GM18951 (cell line): ENCODE results near the gene SLC6A7.

Experiments used
- POLR2A ChIP-seq: IDR thresholded peaks from 4 replicates; pipeline ENCODE4 v1.6.1; 2011; ENCODE audit warnings: mild to moderate bottlenecking; ENCODE audit not compliant: insufficient read length, insufficient read depth; ENCODE audit errors: extremely low read depth
- in situ Hi-C: fragments of 300-500 bp; cut with MboI; formaldehyde crosslinking; loops from one replicate; pipeline ENCODE4 v1.12.0; 2022; ENCODE audit warnings: low sequenced_read_pairs, mixed read lengths, inconsistent platforms; ENCODE audit not compliant: unreplicated experiment

Gene SLC6A7

DNA sequence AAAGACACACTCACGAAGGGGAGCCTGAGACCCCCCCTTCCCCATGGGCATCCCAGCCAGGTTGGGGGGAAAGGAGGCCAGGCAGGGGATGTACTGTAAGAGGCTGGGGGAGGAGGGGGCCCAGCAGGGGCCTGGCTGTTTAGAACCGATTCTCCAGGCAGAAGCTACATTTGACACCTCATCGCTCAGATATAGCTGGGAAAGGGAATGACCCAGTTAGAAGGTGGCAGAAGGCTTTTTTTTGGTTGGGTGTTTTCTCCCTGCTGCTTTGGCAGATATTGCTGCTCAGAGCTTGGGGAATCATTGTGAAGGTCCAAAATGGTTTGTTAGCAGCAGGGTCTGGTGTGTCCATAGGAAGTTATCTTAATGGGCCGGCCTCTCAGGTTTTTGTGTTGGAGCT lies 17.3 kb upstream of the SLC6A7 start:
- no peak for TF ChIP-seq POLR2A
- in situ Hi-C loops, result no loop called here

DNA sequence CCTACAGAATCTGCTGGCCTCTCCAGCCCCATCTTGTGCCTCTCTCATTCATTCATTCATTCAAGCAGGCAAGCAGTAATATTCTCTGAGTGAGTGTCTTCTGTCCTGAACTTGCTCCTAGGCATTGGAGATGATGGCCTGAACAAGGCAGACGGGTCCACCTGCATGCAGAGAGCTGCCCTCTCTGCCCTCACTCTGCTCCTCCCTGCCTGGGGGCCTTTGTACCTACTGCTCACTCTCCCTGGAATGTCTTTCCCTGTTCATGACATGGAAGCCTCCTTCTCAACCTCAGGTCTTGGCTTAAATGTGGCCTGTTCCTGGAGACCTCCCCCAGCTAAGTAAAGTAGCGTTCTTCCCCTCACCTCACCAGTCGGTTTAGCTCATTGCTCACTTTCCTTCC lies 16.7 kb upstream of the SLC6A7 start:
- in situ Hi-C loops, result no loop called here
- no peak for TF ChIP-seq POLR2A

DNA sequence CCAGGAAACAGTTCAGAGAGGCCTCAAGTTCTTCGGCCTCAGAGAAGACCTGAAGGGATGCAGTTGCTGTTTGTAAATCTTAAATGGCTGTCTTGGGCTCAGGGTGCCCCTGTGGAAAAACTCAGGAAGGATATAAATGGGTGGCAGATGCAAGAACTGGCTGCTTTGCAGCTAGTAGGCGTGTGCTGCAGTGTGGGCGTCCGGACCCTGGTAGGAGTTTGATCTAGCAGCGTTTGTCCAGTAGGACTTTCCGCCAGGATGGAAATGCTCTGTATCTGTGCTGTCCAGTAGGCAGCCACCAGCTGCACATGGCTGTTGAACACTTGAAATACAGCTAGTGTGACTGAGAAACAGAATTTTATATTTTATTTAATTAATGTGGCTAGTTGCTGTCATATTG lies 15.6 kb upstream of the SLC6A7 start:
- in situ Hi-C loops, result no loop called here
- TF ChIP-seq POLR2A, result no peak

DNA sequence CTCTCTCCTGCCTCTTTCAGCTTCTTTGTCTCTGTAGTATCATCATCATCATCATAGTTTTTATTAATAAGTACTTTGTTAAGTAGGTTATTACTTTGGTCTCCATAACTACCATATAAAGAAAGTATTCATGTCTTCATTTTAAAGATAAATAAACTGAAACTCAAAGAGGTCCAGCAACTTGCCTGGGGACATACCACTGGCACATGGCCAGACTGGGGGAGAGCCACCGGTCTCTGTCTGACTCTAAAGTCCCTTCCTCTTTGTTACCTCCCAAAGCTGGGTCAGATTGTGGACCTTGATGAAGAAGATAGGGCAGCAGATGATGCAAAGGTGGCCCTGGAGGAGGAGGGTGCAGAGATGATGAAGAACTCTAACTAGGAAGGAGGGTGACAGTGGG lies 14.8 kb upstream of the SLC6A7 start:
- in situ Hi-C loops, result no loop called here
- no peak for TF ChIP-seq POLR2A

DNA sequence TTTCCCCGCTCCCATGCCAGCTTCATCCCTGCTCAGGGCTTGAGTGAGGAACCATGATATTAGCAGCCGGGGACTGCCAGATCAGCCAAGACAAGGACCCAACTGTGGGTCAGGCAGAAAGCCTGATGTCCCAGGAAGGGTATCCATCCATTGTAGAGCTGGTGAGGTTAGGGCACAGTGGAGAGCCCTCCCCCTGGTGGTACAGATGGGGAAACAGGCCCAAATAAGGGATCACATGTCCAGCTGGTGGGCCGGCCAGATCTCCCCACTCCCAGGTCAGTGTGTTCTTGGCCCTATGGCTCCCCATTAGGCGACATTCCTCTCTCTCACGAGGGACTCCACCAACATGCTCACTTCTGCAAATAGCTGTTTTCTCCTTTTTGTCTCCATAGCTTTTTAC lies 14.3 kb upstream of the SLC6A7 start:
- no peak for TF ChIP-seq POLR2A
- in situ Hi-C loops, result no loop called here

DNA sequence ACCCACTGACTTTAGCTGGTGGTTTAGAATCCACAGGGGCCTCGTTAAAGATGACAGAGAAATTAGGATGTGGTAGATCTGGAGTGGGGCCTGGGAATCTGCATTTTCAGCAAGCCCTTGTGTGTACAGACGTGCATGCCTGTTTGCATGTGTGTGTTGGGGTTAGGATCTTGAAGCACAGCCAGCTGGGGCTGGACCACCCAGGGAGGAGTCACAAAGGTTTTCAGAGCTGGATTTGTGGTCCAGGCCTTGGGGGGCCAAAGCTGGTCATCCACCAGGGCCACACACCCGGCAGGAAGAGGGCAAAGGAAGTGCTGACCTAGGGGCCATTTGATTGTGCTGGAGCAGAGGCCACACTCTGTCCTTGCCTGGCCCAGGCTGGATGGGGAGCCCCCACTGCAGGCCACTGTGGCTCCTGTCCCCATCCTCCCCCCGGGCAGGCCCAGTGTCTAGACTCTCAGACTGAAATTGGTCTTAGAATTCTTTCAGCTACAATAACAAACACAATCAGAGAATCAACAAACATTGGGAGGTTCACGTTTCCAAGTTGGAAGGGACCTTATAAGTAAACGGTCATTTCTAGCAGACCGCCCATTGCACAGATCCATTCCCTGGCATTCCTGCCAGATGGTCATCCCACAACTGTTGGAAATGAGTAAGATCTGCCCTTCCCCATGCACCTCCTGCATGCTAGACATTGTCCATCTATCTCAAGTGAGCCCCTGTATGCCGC lies 13.0 kb upstream of the SLC6A7 start:
- TF ChIP-seq POLR2A, result no peak
- in situ Hi-C loops, result no loop called here

DNA sequence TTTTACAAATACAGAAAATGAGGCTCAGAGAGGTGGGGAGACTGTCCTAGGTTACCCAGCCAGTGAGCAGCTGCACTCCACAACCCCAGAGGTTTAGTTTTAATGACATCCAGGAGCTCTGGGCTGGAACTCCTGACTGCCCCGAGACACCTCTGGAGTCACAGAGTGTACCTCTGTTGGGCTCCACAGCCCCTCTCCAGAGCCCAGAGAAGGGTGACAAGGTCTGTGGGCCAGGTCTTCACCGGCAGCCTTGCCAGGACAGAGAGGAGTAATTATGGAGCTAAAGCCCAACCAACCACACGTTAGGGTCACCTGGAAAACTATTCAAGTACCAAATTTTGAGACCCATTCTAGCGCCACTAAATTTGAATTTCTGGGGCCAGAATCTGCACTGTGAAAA lies 12.1 kb upstream of the SLC6A7 start:
- in situ Hi-C loops, result no loop called here
- no peak for TF ChIP-seq POLR2A

DNA sequence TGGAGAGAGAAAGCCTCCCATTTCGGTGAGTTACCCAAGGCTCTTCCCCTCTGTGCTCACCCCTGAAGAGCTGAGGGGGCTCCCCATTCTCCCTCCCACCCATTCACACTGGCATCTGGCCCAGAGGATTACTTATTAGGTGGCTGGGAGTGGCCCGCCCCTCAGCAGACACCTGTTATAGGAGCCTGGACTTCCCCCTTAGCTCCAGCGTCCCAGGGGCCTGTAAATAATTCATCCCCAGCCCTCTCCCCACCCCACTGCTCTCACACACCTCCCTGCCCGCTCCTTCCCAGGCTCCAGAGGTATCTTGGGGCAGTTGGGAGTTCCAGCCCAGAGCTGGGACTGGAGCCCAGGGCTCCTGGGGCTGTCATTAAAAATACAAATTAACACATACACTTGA lies 11.6 kb upstream of the SLC6A7 start:
- TF ChIP-seq POLR2A, result no peak
- in situ Hi-C loops, result no loop called here

DNA sequence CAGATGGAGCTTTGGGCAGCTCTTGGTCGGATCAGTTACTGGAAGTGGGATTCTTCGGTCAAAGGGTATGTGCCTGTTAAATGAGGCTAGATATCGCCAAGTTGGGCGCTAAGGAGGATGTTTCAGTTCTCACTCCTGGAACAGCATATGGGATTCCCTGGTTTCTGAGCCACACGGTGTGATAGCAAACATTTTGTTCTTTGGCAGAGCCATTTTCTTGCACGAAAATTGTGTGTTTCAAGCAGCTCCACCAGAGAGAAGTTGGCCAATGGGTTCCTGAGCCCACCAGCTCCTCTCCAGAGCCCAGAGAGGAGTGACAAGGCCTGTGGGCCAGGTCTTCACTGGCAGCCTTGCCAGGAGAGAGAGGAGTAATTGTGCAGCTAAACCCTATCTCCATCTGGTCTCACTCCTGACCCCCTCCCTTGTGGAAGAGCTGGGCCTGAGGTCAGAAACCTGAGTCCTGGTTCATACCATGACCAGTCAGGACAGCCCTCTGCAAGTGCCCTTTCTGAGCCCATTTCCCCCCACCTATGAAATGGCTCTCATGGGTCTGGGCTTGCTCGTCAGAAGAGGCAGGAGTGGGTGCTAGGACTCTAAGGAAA lies 10.7 kb upstream of the SLC6A7 start:
- TF ChIP-seq POLR2A, result no peak
- in situ Hi-C loops, result no loop called here

DNA sequence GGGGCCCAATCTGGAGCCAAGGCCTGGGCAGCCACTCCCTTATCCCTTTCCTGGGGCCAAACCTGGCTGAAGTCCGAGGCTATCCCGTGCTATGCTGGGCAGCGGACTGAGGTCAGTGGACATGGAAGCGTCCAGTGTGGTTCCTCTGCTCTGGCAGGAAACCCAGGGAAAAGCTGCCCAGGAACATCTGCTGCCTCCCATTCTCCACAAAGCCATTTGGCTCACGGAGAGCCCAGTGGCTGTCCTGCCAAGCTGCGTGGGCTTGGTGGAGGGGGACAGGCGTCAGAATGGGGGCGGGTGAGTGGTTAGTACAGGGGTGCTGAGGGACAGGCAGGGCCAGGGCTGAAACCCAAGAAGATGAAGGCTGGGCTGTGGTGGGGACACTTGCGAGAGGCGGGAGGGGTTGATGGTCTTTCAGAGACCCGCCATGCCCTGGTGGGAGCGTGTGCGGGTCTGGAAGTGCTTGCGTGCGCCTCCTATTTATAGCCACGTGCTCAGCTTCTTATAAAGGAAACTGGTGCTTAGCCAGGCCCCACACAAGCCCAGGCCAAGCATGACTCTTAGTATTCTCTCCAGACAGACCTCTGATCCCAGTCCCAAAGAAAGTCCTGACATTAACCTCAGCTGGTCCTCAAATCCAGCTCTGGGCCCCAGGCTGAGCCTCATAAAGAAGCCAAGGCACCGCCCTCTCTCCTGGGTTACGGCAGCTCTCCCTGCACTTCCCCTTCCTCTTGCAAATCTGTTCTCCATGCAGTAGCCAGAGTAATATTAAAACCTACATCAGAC lies 9.4 kb upstream of the SLC6A7 start:
- in situ Hi-C loops, result no loop called here
- no peak for TF ChIP-seq POLR2A

DNA sequence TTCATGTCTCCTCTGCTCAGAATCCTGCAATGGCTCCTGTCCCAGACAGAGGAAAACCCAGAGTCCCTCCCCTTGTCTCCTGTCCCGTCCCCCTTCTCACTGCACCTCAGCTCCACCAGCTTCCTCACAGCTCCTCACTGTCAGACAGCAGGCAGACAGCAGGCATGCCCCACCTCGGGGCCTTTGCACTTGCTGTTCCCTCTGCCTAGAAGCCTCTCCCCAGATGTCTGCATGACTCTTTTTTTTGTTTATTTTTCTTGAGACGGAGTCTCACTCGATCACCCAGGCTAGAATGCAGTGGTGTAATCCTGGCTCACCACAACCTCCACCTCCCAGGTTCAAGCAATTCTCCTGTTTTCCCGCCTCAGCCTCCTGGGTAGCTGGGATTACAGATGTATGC lies 8.8 kb upstream of the SLC6A7 start:
- TF ChIP-seq POLR2A, result no peak
- in situ Hi-C loops, result no loop called here

DNA sequence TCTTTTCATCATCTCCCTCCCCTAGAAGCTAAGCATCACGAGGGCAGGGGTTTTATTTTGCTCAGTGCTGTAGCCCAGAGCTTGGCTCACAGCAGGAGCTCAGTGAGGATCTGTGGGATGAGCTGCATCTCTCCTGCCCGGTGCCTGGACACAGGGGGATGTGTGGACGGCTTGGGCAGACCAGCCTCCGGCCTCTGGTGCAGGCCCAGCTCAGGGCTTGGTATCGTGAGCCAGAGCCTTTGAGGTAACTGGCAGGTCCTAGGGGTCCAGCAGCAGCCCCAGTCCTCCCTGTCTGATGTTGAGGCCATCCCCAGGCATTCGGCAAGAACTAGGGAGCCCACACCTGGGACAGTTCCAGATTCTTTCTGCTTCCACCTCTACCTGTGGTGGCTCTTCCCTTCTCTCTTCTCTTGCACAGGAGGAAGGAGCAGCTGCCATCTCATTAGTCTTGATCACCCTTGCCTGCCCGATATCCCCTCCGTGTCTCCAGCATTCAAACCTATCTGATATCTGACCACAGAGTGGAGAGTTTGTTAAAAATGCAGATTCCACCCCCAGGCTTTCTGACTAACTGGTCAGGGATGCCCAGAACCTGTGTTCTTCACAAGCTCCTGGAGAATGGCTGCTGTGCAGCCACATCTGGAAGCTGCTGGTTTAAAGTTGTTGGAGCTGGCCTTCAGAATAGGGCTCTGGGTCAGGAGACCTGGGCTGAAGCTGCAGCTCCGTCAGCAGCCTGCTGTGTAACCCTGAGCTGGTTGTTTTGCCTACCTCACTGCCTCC lies 7.9 kb upstream of the SLC6A7 start:
- no peak for TF ChIP-seq POLR2A
- in situ Hi-C loops, result no loop called here

DNA sequence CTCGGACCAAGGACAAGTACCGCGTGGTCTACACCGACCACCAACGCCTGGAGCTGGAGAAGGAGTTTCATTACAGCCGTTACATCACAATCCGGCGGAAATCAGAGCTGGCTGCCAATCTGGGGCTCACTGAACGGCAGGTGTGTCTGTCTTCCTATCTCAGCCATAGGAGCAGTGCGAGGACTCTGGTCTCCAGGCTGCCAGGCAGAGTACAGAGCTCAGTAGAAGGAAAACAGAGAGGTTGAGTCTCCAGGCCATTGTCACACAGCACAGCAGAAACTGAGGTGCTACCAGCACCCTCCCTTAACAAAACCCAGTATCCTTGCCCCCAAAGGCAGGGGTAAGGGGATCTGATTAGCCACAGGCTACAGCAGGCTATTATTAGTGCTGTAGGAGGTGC lies 7.1 kb upstream of the SLC6A7 start:
- in situ Hi-C loops, result no loop called here
- TF ChIP-seq POLR2A, result no peak
